ENCODE measurements around the gene REV3L.
"Not testable (repeated sequence)": the region's sequence is repeated elsewhere in the genome, so short reads cannot be mapped to it uniquely, and the experiment has no call there.

REV3L gene

DNA sequence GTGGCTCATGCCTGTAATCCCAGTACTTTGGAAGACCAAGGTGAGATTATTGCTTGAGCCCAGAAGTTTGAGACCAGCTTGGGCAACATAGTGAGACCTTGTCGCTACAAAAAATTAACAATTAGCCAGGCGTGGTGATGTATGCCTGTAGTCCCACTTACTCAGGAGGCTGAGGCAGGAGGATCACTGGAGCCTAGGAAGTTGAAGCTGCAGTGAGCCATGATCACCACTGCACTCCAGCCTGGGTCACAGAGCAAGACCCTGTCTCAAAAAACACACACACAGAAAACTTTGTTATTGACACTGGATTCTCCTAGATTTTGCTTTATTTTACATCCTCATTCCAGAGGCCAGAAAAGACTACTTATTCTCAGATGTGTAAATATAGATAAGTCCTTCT, 9.5 kb upstream of the REV3L start:
- no peak for DNase-seq (ENCODE audit: low read depth)

DNA sequence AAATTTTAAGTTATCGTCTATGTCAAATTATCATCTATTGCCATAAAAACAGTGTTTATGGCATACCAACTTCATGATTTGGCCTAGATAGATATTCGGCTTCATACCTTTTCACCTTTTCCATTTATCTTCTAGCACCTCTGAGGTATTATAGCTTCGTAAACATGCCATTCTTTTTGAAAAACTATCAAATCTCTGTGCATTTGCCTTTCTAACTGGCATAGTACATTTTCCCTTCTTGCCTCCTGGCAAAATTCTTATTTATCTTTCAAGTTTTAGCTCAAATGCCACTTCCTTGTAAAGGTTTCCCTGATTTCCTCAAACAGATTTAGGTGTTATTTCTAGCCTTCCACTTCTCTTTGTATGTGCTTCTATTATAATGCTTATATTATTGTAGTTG, 7.0 kb upstream of the REV3L start:
- DNase-seq (ENCODE audit: low read depth): no peak

DNA sequence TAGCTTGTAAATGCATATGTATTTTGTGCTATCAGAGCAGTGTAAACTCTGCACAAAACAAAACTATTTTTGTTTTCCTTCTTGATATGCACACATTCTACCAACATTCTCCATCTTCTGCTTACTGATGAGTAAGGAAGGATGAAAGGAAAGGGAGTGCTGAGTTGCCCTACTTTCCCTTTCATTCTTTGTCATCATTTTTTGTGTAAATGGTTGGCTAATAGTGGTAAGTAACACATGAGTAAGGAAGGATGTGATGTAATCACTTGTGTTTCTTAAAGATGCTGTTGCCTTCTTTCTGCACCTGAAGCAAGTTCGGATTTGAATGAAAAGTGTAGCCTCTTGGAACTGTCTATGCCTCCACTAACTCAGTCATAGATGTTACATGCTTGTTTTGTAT, 4.6 kb upstream of the REV3L start:
- DNase-seq (ENCODE audit: low read depth): no peak

DNA sequence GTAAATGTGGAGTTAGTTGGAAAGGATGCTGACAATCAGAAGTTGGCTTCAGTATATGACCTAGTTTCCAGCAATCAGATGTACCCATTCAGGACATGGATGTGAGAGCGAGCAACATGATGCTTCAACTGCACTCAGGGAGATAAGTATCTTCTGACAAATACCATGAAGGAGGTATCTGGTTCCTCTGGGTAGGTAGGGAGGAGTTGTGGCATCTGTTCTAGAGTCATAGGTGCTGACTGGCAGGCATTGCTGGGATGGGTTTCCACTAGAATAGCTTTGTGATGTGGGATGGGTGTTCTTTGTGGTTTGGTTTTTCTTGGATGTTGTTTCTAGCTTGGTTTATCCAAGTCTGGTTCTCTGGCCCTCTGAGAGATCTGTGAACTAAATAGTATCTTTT, 3.9 kb upstream of the REV3L start:
- DNase-seq (ENCODE audit: low read depth): no peak

- no peak for DNase-seq (ENCODE audit: low read depth)
These were observed 3.5 kb upstream of the REV3L start for GRCh38 chr6:111486475-111486874.

DNA sequence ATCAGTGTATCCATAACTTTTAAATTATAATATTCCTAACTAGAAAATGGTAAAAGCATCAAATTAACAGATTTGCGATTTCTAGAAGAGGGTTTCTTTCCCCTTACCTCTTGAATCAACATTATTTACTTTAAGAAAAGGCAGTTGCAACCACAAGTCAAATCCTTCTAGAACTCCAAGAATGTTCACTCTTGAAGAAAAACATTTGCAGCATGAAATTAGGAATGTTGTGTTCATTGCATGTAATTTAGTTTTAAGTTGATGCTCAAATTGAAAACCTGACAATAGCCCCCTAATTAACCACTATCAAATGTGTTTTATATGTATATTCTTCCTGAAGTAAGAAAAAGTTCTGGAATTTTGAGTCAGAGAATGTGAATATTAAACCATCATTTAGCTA, 2.3 kb upstream of the REV3L start:
- DNase-seq (ENCODE audit: low read depth): no peak

GRCh38 chr6:111484633-111484930, 1.6 kb upstream of the REV3L start:
- no peak for DNase-seq (ENCODE audit: low read depth)

GRCh38 chr6:111483736-111484632, 966 bp upstream of the REV3L start:
- peak; percentile 67 for DNase-seq (ENCODE audit: low read depth)

DNA sequence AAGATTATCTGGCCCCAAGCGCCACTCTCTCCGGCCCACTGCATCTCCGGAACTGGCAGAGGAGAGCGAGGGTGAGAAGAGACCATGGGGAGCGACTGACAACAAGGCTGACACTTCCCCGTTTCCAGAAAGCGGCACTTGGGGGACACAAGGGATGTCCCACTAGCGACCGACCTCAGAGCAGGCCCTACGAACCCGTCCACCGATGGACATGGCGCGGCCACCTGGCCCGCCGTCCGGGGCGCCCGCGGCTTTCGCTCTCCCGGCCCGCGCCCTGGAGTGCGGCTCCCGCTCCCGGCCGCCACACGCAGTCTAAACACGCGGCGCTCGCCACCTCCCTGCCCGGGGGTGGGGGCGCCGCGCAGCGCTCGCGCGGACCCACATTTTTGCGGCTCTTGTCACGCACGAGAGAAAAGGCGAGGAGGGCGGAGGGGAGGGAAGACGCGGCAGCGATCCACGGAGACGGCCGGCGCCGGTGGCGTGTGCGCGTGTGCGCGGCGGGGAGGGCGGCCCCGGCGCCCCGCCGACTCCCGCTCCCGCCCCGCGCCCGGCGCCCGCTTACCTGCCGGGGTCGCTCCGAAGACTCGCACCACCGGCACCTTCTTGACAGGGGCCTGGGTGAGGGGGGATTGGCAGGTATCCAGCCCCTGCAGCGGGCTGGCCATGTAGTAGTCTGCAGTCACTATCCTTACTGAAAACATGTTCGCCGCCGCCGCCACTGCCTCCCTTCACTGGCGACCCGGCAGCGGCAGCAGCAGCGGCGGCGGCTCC, 645 bp downstream of the REV3L start:
- DNase-seq (ENCODE audit: low read depth): peak; percentile 38

DNA sequence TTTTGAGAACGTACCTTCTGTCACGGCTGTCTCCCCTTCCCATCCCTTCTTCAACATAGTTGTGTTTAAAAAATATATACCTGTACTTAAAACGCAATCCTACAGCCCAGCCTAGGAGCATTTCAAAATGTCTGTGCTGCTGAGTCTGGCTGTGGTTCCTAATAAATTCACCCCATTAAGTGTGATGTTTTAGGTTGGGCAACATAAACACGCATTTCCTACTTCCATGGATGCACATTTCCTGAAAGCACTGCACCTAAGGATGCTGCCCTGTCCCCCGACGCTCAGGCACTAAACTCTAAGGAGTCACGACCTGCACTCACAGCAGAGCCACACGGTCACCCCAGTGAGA, 1.2 kb downstream of the REV3L start:
- DNase-seq (ENCODE audit: low read depth): no peak

- no peak for DNase-seq (ENCODE audit: low read depth)
These were observed 1.8 kb downstream of the REV3L start for GRCh38 chr6:111480988-111481822.

DNA sequence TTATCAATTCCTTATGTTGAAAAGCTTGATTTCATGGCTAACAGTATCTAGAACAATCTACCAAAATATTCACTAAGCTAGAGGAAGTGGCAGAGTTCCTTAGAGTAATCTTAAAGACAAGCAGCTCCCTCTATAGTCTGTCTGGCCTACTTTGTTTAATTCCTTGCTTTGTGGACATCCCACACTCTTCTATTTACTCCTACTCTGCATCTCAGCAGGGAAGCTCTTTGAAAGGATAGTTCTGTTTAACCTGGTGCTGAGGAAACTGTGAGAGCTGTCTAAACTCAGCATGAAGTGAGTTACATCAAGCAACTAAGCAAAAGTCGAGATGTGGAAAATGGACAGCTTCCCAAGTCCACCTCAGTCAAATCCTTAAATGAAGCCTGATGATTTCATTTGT, 4.3 kb downstream of the REV3L start:
- no peak for DNase-seq (ENCODE audit: low read depth)

GRCh38 chr6:111478064-111478476, 4.9 kb downstream of the REV3L start:
- DNase-seq (ENCODE audit: low read depth): no peak

GRCh38 chr6:111477481-111477938, 5.5 kb downstream of the REV3L start:
- DNase-seq (ENCODE audit: low read depth): no peak

DNA sequence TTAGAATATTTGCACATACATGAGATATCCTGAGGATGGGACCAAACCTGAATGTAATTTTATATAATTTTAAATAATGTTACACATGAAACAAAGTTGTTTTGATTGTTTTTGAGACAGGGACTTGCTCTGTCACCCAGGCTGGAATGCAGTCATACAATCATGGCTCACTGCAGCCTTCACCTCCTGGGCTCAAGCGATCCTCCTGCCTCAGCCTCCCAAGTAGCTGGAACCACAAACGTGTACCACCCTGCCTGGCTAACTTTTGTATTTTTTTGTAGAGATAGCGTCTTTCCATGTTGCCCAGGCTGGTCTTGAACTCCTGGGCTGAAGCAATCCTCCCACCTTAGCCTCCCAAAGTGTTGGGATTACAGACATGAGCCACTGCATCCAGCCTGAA, 7.0 kb downstream of the REV3L start:
- not testable (repeated sequence) for DNase-seq (ENCODE audit: low read depth)

DNA sequence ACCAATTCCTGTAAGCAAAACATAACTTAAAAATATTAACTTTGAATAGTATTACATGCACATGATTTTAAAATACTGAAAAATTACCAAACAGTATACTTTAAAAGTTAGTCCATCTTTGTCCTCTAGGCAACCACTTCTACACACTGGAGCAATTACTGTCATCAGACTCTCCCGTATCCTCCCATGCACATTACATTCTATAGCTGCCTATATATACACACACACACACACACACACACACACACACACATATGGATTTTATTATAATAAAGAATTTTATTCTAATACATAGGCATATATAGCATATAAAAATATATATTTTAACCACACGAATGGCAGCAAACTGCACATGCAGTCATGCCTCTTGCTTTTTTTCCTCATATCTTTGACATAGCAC, 8.2 kb downstream of the REV3L start:
- DNase-seq (ENCODE audit: low read depth): no peak

DNA sequence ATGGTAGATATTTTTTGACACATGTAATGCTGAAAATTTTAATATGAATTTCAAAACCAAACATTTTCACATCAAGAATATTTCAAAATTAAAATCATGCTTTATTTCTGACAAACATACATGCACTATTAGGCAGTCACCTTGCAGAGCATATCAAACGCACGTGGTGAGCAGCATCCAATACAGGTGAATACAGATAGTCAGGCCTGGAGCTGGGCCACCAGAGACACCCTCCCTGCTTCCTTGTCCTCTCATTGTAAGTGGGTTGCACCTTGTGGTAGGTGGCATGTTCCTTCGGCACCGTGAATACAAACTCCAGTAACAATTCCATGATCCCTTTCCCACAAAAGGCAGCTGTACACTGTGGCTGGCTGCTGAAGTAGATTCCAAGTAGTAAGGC, 8.9 kb downstream of the REV3L start:
- no peak for DNase-seq (ENCODE audit: low read depth)

DNA sequence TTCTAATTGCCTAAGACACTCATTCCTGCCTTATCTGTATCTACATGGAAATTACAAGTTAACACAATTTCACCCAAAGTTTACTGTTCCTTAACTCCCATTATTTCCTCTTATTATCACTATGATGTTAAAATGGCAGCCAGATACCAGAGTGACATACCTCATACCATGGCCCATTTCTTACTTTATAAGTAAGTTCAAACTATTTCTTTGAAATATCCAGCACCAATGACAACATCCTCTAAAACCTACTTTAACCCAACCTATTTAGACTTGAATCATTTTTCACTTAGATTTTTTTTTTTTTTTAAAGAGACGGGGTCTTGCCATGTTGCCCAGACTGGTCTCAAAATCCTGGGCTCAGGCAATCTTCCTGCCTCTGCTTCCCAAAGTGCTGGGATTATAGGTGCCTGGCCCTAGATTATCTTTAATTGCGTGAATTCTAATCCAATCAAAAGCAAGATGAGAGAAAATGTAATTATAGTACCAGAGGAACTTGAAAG, 10.0 kb downstream of the REV3L start:
- DNase-seq (ENCODE audit: low read depth): no peak

- DNase-seq (ENCODE audit: low read depth): no peak
These were observed 11.1 kb downstream of the REV3L start for GRCh38 chr6:111471958-111472357.

GRCh38 chr6:111471533-111471932, 11.5 kb downstream of the REV3L start:
- no peak for DNase-seq (ENCODE audit: low read depth)

DNA sequence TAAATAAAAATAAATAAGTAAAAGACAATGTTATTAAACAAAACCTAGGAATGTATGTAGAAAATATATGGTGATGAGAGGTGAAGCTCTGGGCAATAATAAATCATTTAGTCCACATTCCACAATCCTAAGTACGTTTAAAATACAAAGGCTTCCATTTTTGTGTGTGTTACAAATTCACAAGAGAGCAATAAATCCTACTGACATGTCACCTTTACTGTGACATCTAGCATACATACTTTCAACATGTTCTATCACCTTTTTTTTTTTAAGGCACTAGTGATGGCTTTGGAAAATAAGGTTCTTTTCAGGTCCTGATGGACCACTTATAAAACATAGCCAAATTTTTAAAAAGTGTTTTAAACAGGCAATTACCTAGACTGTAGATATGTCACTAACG, 12.0 kb downstream of the REV3L start:
- DNase-seq (ENCODE audit: low read depth): no peak

DNA sequence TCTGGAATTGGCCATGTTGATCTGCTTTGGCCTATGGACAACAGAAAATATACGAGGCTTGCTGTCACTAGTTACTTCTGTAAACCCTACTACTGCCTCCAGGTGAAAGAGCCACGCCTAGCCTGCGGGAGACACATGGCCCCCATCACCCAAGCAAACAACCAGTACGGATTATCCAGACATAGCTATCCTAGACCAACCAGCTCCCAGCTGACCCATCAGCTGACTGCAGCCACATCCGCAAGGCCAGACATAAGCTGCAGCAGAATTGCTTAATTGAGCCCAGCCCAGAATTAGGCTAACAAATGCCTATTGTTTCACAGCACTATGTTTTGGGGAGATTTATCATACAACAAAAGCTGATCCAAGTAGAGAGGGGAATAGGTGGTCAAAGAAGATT, 13.5 kb downstream of the REV3L start:
- no peak for DNase-seq (ENCODE audit: low read depth)
